Ishikawa (cell line): ENCODE results near the gene PRLH.

ENCODE experiments used
- CEBPB ChIP-seq: IDR thresholded peaks from 2 replicates; pipeline ENCODE4 v1.6.1; 2012
- CREB1 ChIP-seq: IDR thresholded peaks from 2 replicates; pipeline ENCODE4 v1.6.1; 2012; ENCODE audit warnings: low read depth
- EGR1 ChIP-seq: IDR thresholded peaks from 2 replicates; pipeline ENCODE4 v1.6.1; 2012
- EP300 ChIP-seq: IDR thresholded peaks from 2 replicates; pipeline ENCODE4 v1.6.1; 2012; ENCODE audit warnings: borderline replicate concordance
- FOXM1 ChIP-seq: IDR thresholded peaks from 2 replicates; pipeline ENCODE4 v1.6.1; 2012; ENCODE audit warnings: low read depth, borderline replicate concordance
- NFIC ChIP-seq: IDR thresholded peaks from 2 replicates; pipeline ENCODE4 v1.6.1; 2012
- RAD21 ChIP-seq: IDR thresholded peaks from 2 replicates; pipeline ENCODE4 v1.6.1; 2012; ENCODE audit warnings: low read depth
- TAF1 ChIP-seq: IDR thresholded peaks from 2 replicates; pipeline ENCODE4 v1.6.1; 2012; ENCODE audit warnings: low read depth, mild to moderate bottlenecking
- TCF12 ChIP-seq: IDR thresholded peaks from 2 replicates; pipeline ENCODE4 v1.6.1; 2012; ENCODE audit warnings: low read depth
- TEAD4 ChIP-seq: IDR thresholded peaks from 2 replicates; pipeline ENCODE4 v1.6.1; 2012
- YY1 ChIP-seq: IDR thresholded peaks from 2 replicates; pipeline ENCODE4 v1.6.1; 2012; ENCODE audit warnings: low read depth
- ZBTB7A ChIP-seq: IDR thresholded peaks from 2 replicates; pipeline ENCODE4 v1.6.1; 2012; ENCODE audit warnings: low read depth
- TF ChIP-seq, protein P1 (sequence below): IDR thresholded peaks from 2 replicates; pipeline ENCODE4 v1.6.1; 2012
- TF ChIP-seq, protein P2 (sequence below): IDR thresholded peaks from 2 replicates; pipeline ENCODE4 v1.6.1; 2012; ENCODE audit warnings: low read depth, mild to moderate bottlenecking
- TF ChIP-seq, protein P3 (sequence below): IDR thresholded peaks from 2 replicates; pipeline ENCODE4 v1.6.1; 2012

The PRLH gene

DNA sequence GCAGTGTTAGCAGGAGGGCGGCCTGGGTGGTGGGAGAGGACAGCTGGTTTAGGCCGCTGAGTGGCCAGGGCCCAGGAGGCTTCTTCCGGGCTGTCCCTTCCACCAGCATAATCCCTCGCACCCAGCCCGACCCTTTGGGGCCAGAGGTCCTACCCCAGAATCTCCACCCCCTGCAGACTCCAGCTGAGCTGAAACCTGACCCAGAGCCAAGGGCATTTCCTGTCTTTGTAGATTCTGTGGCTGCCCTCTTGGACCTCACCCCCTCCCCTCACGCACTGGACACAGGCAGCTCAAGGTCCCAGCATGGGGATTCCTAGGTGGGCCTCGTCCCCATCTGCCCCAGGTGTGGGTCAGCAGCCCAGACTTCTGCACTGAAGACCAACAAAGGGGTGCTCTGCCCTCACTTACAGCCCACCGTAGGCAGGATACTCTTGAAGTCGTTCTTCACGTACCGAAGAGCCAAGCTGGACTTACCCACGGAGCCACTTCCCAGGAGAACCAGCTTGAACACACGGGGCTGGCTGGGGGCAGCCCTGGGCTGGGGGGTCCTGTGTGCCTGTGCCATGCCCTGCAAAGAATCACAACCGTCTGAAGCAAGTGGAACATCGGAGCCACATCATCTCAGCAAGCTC lies 19.3 kb downstream of the PRLH start:
- TF ChIP-seq TAF1 (no peak), NFIC (no peak), CREB1 (no peak), FOXM1 (no peak), TCF12 (no peak), RAD21 (no peak), EP300 (no peak), ZBTB7A (no peak)
- TF ChIP-seq, protein P1, sequence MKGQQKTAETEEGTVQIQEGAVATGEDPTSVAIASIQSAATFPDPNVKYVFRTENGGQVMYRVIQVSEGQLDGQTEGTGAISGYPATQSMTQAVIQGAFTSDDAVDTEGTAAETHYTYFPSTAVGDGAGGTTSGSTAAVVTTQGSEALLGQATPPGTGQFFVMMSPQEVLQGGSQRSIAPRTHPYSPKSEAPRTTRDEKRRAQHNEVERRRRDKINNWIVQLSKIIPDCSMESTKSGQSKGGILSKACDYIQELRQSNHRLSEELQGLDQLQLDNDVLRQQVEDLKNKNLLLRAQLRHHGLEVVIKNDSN: no peak
- TF ChIP-seq, protein P2, sequence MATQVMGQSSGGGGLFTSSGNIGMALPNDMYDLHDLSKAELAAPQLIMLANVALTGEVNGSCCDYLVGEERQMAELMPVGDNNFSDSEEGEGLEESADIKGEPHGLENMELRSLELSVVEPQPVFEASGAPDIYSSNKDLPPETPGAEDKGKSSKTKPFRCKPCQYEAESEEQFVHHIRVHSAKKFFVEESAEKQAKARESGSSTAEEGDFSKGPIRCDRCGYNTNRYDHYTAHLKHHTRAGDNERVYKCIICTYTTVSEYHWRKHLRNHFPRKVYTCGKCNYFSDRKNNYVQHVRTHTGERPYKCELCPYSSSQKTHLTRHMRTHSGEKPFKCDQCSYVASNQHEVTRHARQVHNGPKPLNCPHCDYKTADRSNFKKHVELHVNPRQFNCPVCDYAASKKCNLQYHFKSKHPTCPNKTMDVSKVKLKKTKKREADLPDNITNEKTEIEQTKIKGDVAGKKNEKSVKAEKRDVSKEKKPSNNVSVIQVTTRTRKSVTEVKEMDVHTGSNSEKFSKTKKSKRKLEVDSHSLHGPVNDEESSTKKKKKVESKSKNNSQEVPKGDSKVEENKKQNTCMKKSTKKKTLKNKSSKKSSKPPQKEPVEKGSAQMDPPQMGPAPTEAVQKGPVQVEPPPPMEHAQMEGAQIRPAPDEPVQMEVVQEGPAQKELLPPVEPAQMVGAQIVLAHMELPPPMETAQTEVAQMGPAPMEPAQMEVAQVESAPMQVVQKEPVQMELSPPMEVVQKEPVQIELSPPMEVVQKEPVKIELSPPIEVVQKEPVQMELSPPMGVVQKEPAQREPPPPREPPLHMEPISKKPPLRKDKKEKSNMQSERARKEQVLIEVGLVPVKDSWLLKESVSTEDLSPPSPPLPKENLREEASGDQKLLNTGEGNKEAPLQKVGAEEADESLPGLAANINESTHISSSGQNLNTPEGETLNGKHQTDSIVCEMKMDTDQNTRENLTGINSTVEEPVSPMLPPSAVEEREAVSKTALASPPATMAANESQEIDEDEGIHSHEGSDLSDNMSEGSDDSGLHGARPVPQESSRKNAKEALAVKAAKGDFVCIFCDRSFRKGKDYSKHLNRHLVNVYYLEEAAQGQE: no peak

DNA sequence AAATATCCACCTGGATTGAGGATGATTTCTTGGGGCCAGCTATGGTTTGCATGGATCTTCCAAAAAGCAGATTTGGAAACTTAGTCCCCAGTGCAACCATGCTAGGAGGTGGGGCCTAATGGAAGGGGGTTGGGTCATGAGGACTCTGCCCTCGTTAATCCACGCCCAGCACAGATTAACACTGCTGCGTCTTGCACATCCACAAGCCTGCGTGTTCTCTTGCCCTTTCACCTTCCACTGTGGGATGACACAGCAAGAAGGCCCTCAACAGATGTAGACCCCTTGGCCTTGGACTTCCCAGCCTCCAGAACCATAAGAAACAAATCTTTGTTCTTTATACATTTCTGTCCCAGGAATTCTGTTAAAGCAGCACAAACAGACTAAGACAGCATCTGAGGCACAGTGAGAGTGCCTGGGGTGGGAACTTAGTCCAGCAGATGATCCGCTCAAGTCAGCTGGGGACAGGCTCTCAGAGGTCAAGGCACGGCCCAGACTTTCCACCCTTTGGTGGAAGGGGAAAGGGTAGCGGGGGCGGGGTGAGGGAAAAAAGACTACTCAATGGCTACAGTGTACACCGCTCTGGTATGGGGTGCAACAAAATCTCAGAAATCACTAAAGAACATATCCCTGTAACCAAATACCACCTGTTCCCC lies 21.8 kb downstream of the PRLH start:
- no peak for TF ChIP-seq TCF12

DNA sequence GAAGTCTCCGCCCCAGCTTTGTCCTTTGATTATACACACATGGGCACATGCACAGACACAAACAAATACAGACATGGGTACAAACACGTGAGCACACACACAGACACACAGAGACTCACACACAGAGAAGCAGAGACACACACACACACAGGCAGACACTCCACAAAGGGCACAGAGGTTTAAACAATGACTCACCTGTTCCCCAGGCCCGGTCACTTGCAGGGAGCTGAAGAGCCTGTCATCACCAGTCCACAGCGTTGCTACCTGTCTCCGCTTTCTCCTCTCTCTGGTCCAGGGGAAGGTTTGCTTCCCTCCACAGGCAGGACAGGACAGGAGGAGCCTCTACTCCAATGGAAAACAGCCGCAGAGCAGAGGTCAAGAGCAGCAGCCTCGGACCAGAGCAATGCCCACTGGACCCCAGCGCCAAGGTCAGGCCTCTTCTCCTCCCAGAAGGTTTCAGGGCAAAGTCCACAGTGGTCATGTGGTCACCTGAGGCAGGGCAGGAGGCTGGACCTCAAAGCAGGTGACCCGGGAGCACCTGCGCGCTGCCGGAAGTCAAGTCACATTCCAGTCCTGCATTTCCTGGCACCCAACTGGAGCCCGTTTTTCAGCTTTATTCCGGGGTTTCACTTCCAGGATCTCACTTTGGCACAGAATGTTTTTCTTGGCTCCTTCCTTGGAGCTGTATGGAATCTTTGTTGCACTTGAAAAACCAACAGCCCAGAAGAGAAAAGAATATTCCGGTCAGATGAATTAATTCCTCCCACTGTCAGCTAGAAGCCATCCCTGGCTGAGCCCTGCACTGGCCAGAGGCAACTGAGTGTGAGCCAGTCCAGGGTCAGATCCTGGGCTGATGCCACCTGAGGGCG lies 24.1 kb downstream of the PRLH start, which contains the start of gene RAB17:
Gene RAB17, minus strand, starts transcription at position 463 of the 869 bp plus-strand sequence. CDS start 4,580 bp downstream, outside the sequence.
- TF ChIP-seq RAD21 (0 out of 2 replicates have a peak, but pooled peaks have one; percentile 4), EP300 (peak; percentile 8; the same call in 1 of the 2 replicates), EGR1 (no peak), CREB1 (no peak), ZBTB7A (peak; percentile 37; the same call in 1 of the 2 replicates), FOXM1 (no peak), TCF12 (no peak; the same call in 1 of the 2 replicates), TEAD4 (peak; percentile 85), NFIC (peak; percentile 71), YY1 (no peak), CEBPB (peak; percentile 3; the same call in 1 of the 2 replicates), TAF1 (peak; percentile 43; the same call in 1 of the 2 replicates)
- TF ChIP-seq, protein P1: peak; percentile 95
- TF ChIP-seq, protein P2: no peak
- TF ChIP-seq, protein P3, sequence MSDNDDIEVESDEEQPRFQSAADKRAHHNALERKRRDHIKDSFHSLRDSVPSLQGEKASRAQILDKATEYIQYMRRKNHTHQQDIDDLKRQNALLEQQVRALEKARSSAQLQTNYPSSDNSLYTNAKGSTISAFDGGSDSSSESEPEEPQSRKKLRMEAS: peak; percentile 19

DNA sequence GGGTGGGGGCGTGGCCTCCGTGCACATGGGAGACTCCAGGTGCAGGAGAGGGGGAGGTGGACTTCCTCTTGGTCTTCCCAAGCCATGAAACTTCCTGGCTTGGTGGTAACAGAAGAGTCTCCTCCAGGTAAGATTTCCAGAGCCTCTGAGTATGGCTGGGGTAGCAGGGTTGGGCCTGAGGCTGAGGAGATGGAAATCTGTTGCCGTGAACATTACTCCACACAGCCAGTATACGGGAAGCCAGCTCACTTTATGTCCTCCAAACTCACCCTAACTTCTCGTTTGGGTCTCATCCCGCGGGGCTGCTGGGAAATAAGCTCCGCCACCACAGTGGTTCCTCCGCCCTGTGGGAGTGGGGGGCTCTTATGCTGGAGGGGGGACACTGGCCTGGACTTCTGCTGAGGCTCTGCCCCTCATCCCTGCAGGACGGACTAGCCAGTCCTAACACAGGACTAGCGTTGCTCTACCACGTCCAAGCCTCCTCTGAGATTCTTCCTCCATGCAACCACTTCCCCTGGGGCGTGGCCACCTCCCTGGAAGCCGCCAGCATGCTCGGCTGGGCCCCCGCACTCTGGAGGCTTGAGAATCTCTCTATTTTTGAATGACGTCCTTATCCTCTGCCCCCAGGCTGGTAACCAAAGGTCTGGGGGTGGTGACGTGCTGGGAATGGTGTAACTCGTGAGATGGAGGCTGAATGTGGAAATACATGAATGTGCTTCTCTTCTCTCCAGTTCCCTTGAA lies 24.9 kb downstream of the PRLH start:
- peak; percentile 46; the same call in 1 of the 2 replicates for TF ChIP-seq TCF12
- no peak for TF ChIP-seq TEAD4
- no peak for TF ChIP-seq CREB1
- TF ChIP-seq EGR1: no peak
- no peak for TF ChIP-seq NFIC
- TF ChIP-seq, protein P3: peak; percentile 85
- 0 out of 2 replicates have a peak, but pooled peaks have one; percentile 31 for TF ChIP-seq TAF1
- TF ChIP-seq ZBTB7A: no peak
- no peak; the same call in 1 of the 2 replicates for TF ChIP-seq EP300
- TF ChIP-seq, protein P2: no peak
